Cardiac muscle cell (in vitro differentiated cells and primary cell): ENCODE results near the gene ROM1. TPM values are rescaled to one million over a fixed set of nuclear protein-coding genes. Genes with fewer than 3 reads are reported as not detected.

ENCODE experiments used
- DNase-seq, 2 donors: peaks; one replicate each; pipeline versions ENCODE4 v3.0.0 to v3.0.0-alpha.2; 2010 to 2017; ENCODE audit warnings: low read depth in 1 of 2, low spot score in 1 of 2
- H3K27ac ChIP-seq: fragments of 200-600 bp; sonication (generic); 2 replicates; pipeline ENCODE4 v1.5.1; 2016
- H3K27me3 ChIP-seq: fragments of 200-600 bp; sonication (generic); 2 replicates; pipeline ENCODE4 v1.6.0; 2016; ENCODE audit warnings: control low read depth
- H3K36me3 ChIP-seq: fragments of 200-600 bp; sonication (generic); 2 replicates; pipeline ENCODE4 v1.5.1; 2016; ENCODE audit warnings: control low read depth
- H3K4me1 ChIP-seq: fragments of 200-600 bp; sonication (generic); 2 replicates; pipeline ENCODE4 v1.8.1; 2017; ENCODE audit warnings: low read depth, mild to moderate bottlenecking, mixed run types
- H3K4me3 ChIP-seq: fragments of 200-600 bp; sonication (generic); 2 replicates; pipeline ENCODE4 v1.5.1; 2016; ENCODE audit warnings: mild to moderate bottlenecking
- H3K9me3 ChIP-seq: fragments of 200-600 bp; sonication (generic); 2 replicates; pipeline ENCODE4 v1.5.1; 2017; ENCODE audit warnings: low read depth, mild to moderate bottlenecking, control low read depth
- polyA plus RNA-seq: library from polyadenylated mRNA; unstranded; fragments of >200 nt; fragmentation: Nextera tagmentation; extraction: Ambion mirVana; gene quantifications from 2 replicates; pipeline ENCODE4 v1.2.1, GENCODE V29; 2016
- total RNA-seq: library from RNA; depleted of rRNA; stranded (reverse); fragments of >200 nt; gene quantifications from 2 replicates; pipeline ENCODE4 v1.2.3, GENCODE V29; 2016
- TF ChIP-seq, protein P1 (sequence below): IDR thresholded peaks from 2 replicates; pipeline ENCODE4 v1.5.1; 2012; ENCODE audit warnings: low read depth, mild to moderate bottlenecking, low read length

Gene ROM1
- total and polyA plus RNA-seq, 2 experiments from 2014 or later, result 3.3 to 6.9 TPM

DNA sequence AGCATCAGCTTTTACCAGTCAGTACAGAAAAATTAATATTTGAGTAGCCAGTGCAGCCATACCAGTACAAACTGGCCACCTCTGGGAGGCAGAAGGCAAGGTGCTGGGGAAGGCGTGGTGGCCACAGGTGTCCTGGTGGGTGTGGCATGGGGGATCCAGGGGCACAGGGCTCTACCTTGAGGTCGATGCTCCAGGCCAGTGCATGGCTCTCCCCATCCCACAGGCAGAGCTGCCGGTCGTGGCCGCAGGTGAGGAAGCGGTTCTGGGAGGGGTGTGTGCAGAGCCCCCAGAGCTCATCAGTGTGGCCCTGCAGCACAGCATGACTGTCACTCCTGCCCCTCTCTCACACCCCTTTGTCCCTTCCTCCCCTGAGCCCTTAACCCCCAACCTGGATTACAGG, 7.6 kb upstream of the ROM1 start:
- H3K4me3 ChIP-seq, result no peak overlapping the region
- no peak overlapping the region for H3K27ac ChIP-seq
- no peak for DNase-seq
- no peaks in the 10 kb centered on the region for H3K27me3 ChIP-seq
- no peaks in the 10 kb centered on the region for H3K36me3 ChIP-seq
- no peaks in the 10 kb centered on the region for H3K9me3 ChIP-seq
- TF ChIP-seq, protein P1, sequence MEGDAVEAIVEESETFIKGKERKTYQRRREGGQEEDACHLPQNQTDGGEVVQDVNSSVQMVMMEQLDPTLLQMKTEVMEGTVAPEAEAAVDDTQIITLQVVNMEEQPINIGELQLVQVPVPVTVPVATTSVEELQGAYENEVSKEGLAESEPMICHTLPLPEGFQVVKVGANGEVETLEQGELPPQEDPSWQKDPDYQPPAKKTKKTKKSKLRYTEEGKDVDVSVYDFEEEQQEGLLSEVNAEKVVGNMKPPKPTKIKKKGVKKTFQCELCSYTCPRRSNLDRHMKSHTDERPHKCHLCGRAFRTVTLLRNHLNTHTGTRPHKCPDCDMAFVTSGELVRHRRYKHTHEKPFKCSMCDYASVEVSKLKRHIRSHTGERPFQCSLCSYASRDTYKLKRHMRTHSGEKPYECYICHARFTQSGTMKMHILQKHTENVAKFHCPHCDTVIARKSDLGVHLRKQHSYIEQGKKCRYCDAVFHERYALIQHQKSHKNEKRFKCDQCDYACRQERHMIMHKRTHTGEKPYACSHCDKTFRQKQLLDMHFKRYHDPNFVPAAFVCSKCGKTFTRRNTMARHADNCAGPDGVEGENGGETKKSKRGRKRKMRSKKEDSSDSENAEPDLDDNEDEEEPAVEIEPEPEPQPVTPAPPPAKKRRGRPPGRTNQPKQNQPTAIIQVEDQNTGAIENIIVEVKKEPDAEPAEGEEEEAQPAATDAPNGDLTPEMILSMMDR, result no peak
- peaks cover 9% of the 10 kb centered on the region for H3K4me1 ChIP-seq

DNA sequence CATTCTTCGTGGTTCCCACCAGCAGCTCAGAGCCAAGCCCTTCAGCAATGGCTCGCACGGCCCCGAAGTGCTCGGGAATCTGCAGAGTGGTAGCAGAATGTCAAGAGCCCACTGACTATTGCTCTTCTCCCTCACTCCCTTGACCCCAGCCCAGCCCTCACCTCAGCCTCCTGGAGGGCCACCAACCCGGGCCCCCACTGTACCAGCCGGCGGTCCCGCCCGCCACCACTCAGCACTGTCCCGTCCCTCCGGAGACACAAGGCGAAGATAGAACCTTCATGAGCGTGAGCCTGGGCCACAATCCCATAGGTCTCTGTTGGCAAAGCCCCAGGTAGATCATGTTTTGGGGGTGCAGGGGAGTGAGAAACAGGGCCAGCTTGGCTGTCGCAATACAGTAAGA, 7.2 kb upstream of the ROM1 start:
- Histone ChIP-seq H3K9me3 (no peaks in the 10 kb centered on the region), H3K4me3 (no peak overlapping the region), H3K27ac (no peak overlapping the region), H3K27me3 (no peaks in the 10 kb centered on the region), H3K36me3 (no peaks in the 10 kb centered on the region), H3K4me1 (peaks cover 8% of the 10 kb centered on the region)
- no peak for DNase-seq
- TF ChIP-seq, protein P1, result no peak

DNA sequence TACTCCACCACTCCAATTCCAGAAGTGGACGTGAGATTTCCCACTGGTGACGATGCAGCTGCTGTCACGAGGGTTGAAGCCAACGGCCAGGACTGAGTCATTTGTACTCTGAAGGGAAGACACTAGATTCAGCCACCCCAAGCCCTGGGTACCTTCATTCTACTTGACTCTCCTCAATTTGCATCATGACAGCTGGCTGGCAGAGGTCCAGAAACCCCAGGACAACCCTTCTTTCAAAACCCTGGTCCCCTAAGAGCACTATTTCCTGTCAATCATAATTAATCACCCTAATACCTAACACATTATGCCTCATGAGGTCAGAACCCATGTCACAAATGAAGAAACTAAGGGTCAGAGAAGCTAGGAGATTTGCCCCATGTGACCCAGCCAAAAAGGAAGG, 5.3 kb upstream of the ROM1 start:
- Histone ChIP-seq H3K27me3 (no peaks in the 10 kb centered on the region), H3K36me3 (no peaks in the 10 kb centered on the region), H3K4me3 (no peak overlapping the region), H3K4me1 (peaks cover 8% of the 10 kb centered on the region), H3K9me3 (no peaks in the 10 kb centered on the region), H3K27ac (no peak overlapping the region)
- DNase-seq, result no peak
- TF ChIP-seq, protein P1, result no peak

DNA sequence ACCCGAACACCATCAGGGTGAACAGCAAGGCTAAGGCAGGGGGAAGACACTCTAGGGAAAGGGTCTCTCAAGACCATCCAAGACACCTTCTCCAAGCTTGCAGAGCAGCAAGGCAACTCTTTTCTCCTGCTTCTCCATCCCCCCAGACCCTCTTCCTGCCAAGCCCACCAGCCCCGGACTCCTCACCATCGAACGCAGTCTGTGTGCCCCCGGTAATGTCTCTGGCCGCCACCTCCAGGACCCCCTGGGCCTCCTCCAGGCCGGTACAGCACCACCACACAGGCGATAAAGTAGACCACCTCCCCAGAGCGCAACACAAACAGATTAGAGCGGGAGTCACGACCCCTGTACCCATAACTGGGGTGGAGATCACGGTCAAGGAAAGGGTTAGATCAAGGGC, 4.3 kb upstream of the ROM1 start:
- Histone ChIP-seq H3K9me3 (no peaks in the 10 kb centered on the region), H3K4me1 (peaks cover 8% of the 10 kb centered on the region), H3K4me3 (no peak overlapping the region), H3K36me3 (no peaks in the 10 kb centered on the region), H3K27me3 (no peaks in the 10 kb centered on the region), H3K27ac (no peak overlapping the region)
- DNase-seq, result no peak
- TF ChIP-seq, protein P1, result no peak

DNA sequence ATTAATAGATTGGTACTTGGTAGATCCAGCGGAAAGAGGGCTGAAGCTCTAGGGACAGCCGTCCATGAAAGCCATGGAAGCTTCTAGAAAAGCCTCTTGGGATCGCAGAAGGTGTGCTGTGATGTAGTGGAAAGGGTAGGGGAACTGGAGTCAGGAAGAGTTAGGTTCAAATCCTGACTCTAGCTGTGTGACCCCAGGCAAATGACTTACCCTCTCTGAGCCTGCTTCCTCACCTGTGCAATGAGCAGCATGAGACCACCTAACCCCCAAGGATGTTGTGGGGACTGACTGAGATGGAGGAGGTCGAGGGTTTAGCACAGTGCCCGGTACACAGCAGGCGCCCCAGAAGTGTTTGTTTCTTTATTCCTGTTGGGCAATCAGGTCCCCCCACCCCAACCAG, 2.7 kb upstream of the ROM1 start:
- no peak for DNase-seq
- H3K9me3 ChIP-seq, result no peaks in the 10 kb centered on the region
- TF ChIP-seq, protein P1, result no peak
- no peaks in the 10 kb centered on the region for H3K27me3 ChIP-seq
- H3K27ac ChIP-seq, result no peak overlapping the region
- no peaks in the 10 kb centered on the region for H3K36me3 ChIP-seq
- H3K4me1 ChIP-seq, result peaks cover 6% of the 10 kb centered on the region
- H3K4me3 ChIP-seq, result no peak overlapping the region
